Activated T-cell treated with anti-CD3 and anti-CD28 coated beads for 4 hours (primary cell): ENCODE measurements around the gene RNASEL.

Experiments used
- DNase-seq: peaks from one replicate; pipeline ENCODE4 v3.0.0-alpha.2; 2020

RNASEL gene

GRCh38 chr1:182617734-182618351 lies 28.8 kb upstream of the RNASEL start:
- no peak for DNase-seq

GRCh38 chr1:182617014-182617429 lies 28.0 kb upstream of the RNASEL start:
- no peak for DNase-seq

GRCh38 chr1:182616130-182617013 lies 27.3 kb upstream of the RNASEL start:
- peak; percentile 66 for DNase-seq

- DNase-seq, result no peak
These were observed 26.5 kb upstream of the RNASEL start for GRCh38 chr1:182615468-182616129.

GRCh38 chr1:182614796-182615454 lies 25.9 kb upstream of the RNASEL start:
- DNase-seq, result peak; percentile 50

DNA sequence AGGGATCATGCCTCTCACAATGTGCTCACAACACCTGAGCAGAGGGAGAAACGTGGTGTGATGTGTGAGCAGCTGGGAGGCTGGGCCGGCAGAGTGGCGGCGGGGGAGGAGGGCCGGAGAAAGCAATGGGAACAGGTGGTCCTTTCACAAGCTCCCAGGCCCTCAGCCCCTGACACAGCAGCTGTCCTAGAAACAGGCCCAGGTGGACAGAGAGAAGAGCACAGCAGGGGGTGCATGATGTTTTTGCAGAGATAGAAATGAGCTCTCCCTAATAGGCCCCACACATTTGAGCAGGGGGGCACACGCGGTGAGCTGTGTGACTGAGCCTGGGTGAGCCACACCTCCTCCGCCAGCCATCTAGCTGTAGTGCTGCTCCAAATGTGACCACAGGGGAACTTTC lies 22.7 kb upstream of the RNASEL start:
- DNase-seq, result no peak

GRCh38 chr1:182611326-182611725 lies 22.3 kb upstream of the RNASEL start:
- DNase-seq, result no peak

GRCh38 chr1:182610606-182611194 lies 21.6 kb upstream of the RNASEL start:
- no peak for DNase-seq

GRCh38 chr1:182608845-182609610 lies 20.0 kb upstream of the RNASEL start:
- no peak for DNase-seq

DNA sequence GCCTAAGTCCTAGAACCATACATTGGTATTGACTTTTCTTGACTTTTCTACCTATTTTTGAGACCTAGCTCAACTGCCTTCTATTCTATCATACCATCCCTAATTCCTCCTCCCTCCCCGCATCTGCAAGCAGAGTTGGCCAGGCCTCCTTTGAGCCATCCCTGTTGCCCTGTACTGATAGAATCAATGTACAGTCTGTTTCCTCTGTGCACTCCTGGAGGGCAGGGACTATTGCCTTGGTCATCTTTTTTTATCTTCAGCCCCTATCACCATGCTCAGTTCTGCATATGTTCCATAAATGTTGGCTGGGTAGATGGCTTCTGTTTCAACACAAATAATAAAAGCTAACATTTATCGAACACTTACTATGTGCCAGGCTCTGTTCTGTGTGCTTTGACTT lies 19.2 kb upstream of the RNASEL start:
- no peak for DNase-seq

DNA sequence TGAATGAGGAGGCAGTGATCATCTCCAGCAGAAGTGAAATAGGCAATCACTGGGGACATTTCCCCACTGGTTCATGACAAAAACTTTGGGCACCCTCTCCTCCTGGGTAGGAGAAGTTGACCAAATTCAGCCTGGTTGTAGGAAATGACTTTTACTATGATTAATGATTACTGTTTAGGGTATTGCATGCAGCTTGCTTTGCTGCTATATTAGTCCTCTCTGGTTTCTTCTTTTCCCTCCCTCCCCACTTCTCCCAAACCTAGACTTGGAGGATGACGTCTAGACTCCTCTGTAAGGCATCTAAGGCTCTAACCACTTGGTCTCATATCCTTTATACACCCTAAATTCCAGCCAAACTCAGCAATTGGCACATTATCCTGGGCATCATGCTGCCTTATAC lies 18.5 kb upstream of the RNASEL start:
- DNase-seq, result no peak

- peak; percentile 82 for DNase-seq
These were observed 15.4 kb upstream of the RNASEL start, which contains the start of gene RGS16 for GRCh38 chr1:182604175-182605164. TSS of gene RGS16 (minus strand) at chr1:182604389. CDS start at chr1:182604259, 130 bp downstream.

DNA sequence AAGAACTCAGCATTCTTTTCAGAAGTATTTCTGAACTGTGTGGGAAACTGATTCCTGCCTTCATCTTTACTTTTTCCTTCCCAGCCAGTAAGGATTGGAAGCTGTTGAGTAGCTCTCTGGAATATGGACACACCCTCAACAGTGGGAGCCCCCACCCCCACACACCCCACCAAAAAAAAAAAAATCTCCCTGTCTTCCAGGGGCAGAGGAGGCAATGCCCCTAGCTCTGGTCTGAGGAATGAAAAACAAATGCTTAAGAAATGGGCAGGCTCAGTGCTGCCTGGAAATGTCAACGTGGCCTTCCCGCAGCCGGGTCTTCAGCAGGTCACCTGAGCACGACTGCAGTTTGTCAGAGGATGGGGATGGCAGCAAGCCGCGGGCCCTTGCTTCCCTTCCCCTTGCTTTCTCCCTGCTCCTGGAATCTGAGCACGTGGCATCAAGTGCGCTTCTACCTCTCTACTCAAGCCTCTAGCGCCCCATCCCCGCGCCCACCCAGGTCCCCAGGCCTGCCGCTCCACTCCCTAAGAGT lies 14.7 kb upstream of the RNASEL start:
- no peak for DNase-seq

GRCh38 chr1:182602935-182603645 lies 14.0 kb upstream of the RNASEL start:
- no peak for DNase-seq

- no peak for DNase-seq
These were observed 12.9 kb upstream of the RNASEL start for GRCh38 chr1:182601913-182602312.

GRCh38 chr1:182601416-182601786 lies 12.3 kb upstream of the RNASEL start:
- peak; percentile 69 for DNase-seq

- DNase-seq, result no peak
These were observed 11.8 kb upstream of the RNASEL start for GRCh38 chr1:182600745-182601415.

GRCh38 chr1:182600036-182600713 lies 11.1 kb upstream of the RNASEL start:
- DNase-seq, result no peak

DNA sequence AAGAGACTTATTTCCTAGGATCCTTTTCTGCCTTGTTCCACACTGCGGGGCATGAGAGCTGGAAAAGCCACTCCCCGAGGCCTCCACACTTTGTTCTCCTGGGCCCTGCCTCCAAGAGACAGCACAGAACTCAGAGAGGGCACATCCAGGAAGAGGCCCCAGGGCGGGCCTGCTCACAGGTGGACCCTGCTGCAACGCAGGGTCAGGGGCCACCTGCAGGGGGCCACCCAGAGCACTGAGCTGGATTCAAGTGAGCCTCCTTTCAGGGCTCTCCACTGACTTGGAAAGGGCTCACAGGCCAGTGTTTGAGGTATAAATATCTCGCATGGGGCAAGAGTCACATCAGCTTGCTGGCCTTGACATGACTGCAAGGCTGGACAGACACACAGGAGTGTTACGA lies 10.3 kb upstream of the RNASEL start:
- no peak for DNase-seq
